Measurements from ENCODE around the gene SPPL3.

Gene SPPL3

DNA sequence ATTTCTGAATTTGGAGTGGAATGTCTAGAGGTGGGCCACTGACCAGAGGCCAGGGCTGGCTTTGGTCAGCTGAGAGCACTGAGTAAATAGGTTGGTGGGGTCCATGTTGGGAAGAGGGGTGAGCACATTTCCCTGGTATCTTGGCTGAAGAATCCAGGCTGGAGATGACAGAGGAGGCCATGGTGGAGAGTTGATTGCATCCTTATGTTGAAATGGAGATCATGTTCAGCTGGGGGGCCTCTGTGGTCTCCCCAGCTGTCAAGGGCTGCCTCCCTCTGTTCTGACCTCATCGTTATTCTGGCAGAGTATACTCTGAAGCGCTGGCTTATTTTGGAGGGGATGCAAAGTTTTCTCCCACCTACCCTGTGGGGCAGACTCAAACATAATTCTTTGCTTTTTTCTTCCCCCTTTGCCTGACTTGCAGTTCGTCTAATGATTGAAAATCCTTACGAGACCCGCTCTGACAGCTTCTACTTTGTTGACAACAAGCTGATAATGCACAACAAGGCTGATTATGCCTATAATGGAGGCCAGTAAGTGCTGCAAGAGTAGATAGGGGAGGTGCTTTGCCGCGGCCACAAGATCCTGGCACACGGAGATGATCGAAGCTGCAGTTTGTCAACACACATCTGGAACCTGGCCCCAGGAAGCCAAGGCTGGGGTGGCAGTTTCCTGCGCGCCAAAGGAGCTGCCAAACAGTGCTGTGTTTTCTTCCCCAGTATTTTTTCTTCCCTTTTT is 184.5 kb downstream of the SPPL3 start:
- H3K4me3 ChIP-seq (ENCODE audit: low read length): no peak overlapping the region
- DNase-seq (ENCODE audit: low read depth): peak; percentile 37
- no peak for TF ChIP-seq CTCF (conservative IDR thresholded peaks at IDR 0.05; ENCODE audit: low read length)

GRCh38 chr12:120719072-120719471 is 185.1 kb downstream of the SPPL3 start:
- TF ChIP-seq CTCF (conservative IDR thresholded peaks at IDR 0.05; ENCODE audit: low read length): no peak
- DNase-seq (ENCODE audit: low read depth): no peak
- no peak overlapping the region for H3K4me3 ChIP-seq (ENCODE audit: low read length)

DNA sequence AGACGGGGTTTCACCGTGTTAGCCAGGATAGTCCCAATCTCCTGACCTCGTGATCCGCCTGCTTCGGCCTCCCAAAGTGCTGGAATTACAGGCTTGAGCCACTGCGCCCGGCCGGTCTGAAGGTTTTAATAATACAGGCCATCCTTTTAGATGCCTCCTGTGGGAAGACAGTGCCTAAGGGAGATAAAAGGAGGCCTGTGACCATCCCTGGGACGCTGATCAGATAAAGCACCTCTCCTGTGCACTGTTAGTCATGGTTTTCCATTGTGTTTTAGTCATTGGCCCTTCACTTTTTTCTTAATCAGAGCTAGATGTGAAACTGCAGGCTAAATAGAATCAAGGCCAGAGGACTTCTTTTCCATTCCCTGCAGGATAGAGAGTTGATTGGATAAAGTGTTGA is 186.1 kb downstream of the SPPL3 start:
- TF ChIP-seq CTCF (conservative IDR thresholded peaks at IDR 0.05; ENCODE audit: low read length): no peak
- no peak overlapping the region for H3K4me3 ChIP-seq (ENCODE audit: low read length)
- DNase-seq (ENCODE audit: low read depth): no peak

- DNase-seq (ENCODE audit: low read depth): peak; percentile 81
- H3K4me3 ChIP-seq (ENCODE audit: low read length): no peak overlapping the region
- TF ChIP-seq CTCF (conservative IDR thresholded peaks at IDR 0.05; ENCODE audit: low read length): peak; percentile 91
Observed at GRCh38 chr12:120713861-120714482, 190.2 kb downstream of the SPPL3 start.

DNA sequence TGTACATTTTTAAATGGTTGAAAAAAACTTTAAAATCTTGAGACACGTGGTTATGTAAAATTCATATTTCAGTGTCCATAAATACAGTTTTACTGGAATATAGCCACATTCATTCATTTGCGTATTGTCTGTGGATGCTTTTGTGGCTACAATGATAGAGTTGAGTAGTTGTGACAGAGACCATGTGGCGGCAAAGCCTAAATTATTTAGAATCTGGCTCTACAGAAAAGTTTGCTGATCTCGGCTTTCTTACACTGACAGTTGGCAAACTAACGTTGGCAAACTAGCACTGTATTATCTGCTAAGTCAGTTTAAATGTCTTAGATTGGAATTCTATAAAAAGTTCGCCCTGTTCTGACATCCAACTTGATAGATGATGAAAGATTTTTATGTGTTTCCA is 191.5 kb downstream of the SPPL3 start:
- H3K4me3 ChIP-seq (ENCODE audit: low read length): no peak overlapping the region
- no peak for DNase-seq (ENCODE audit: low read depth)
- no peak for TF ChIP-seq CTCF (conservative IDR thresholded peaks at IDR 0.05; ENCODE audit: low read length)

Data from AG10803 (cell line).